ENCODE results near the gene PLK2.

Gene PLK2

GRCh38 chr5:58466939-58467338, 7.1 kb upstream of the PLK2 start:
- TF ChIP-seq RARB (CRISPR knock-in tag; IDR thresholded peaks at IDR 0.05) (no peak), ARNTL (CRISPR knock-in tag; IDR thresholded peaks at IDR 0.05; ENCODE audit: borderline replicate concordance, low read depth) (no peak), TCF4 (CRISPR knock-in tag; IDR thresholded peaks at IDR 0.05; ENCODE audit: borderline replicate concordance) (no peak)
- ATAC-seq: peak; percentile 95

- TF ChIP-seq RARB (CRISPR knock-in tag; IDR thresholded peaks at IDR 0.05) (no peak), SNAI2 (CRISPR knock-in tag; IDR thresholded peaks at IDR 0.05) (no peak), ZNF8 (CRISPR knock-in tag; IDR thresholded peaks at IDR 0.05) (no peak), ARNTL (CRISPR knock-in tag; IDR thresholded peaks at IDR 0.05; ENCODE audit: borderline replicate concordance, low read depth) (no peak), PATZ1 (CRISPR knock-in tag; IDR thresholded peaks at IDR 0.05; ENCODE audit: borderline replicate concordance) (no peak)
- no peak for ATAC-seq
Measured at GRCh38 chr5:58462623-58463230, 2.8 kb upstream of the PLK2 start.

GRCh38 chr5:58462154-58462553, 2.3 kb upstream of the PLK2 start:
- no peak for ATAC-seq
- TF ChIP-seq GLIS3 (CRISPR knock-in tag; IDR thresholded peaks at IDR 0.05) (no peak), CSDC2 (CRISPR knock-in tag; IDR thresholded peaks at IDR 0.05) (0 out of 2 replicates have a peak, but pooled peaks have one; percentile 50)

- TF ChIP-seq ZFP3 (CRISPR knock-in tag; IDR thresholded peaks at IDR 0.05): 0 out of 2 replicates have a peak, but pooled peaks have one; percentile 25
- TF ChIP-seq ZNF8 (CRISPR knock-in tag; IDR thresholded peaks at IDR 0.05): no peak
- TF ChIP-seq PPARA (CRISPR knock-in tag; IDR thresholded peaks at IDR 0.05; ENCODE audit: borderline replicate concordance): no peak
- TF ChIP-seq POU6F1 (CRISPR knock-in tag; IDR thresholded peaks at IDR 0.05; ENCODE audit: borderline replicate concordance, low read depth): no peak
- TF ChIP-seq SNAI2 (CRISPR knock-in tag; IDR thresholded peaks at IDR 0.05): no peak
- no peak for TF ChIP-seq TCF4 (CRISPR knock-in tag; IDR thresholded peaks at IDR 0.05; ENCODE audit: borderline replicate concordance)
- TF ChIP-seq ESRRG (CRISPR knock-in tag; IDR thresholded peaks at IDR 0.05): no peak
- ATAC-seq: peak; percentile 77
Measured at GRCh38 chr5:58460732-58461286, 923 bp upstream of the PLK2 start.

- peak; percentile 46 for ATAC-seq
- TF ChIP-seq TCF4 (CRISPR knock-in tag; IDR thresholded peaks at IDR 0.05; ENCODE audit: borderline replicate concordance) (0 out of 2 replicates have a peak, but pooled peaks have one; percentile 22), GLIS3 (CRISPR knock-in tag; IDR thresholded peaks at IDR 0.05) (no peak; the same call in 1 of the 2 replicates), RARB (CRISPR knock-in tag; IDR thresholded peaks at IDR 0.05) (no peak), CSDC2 (CRISPR knock-in tag; IDR thresholded peaks at IDR 0.05) (no peak), PPARA (CRISPR knock-in tag; IDR thresholded peaks at IDR 0.05; ENCODE audit: borderline replicate concordance) (no peak), PATZ1 (CRISPR knock-in tag; IDR thresholded peaks at IDR 0.05; ENCODE audit: borderline replicate concordance) (peak; percentile 90; the same call in 1 of the 2 replicates), BACH2 (CRISPR knock-in tag; IDR thresholded peaks at IDR 0.05; ENCODE audit: borderline replicate concordance) (no peak), ISL1 (CRISPR knock-in tag; IDR thresholded peaks at IDR 0.05) (no peak), CREB5 (CRISPR knock-in tag; IDR thresholded peaks at IDR 0.05; ENCODE audit: low read depth) (0 out of 2 replicates have a peak, but pooled peaks have one; percentile 72), ZNF70 (CRISPR knock-in tag; IDR thresholded peaks at IDR 0.05) (no peak; the same call in 1 of the 2 replicates), CSRNP3 (CRISPR knock-in tag; IDR thresholded peaks at IDR 0.05) (peak; percentile 87), ESRRG (CRISPR knock-in tag; IDR thresholded peaks at IDR 0.05) (peak; percentile 30; the same call in 1 of the 2 replicates), ZFP30 (CRISPR knock-in tag; IDR thresholded peaks at IDR 0.05) (peak; percentile 53; the same call in 1 of the 2 replicates), POU6F1 (CRISPR knock-in tag; IDR thresholded peaks at IDR 0.05; ENCODE audit: borderline replicate concordance, low read depth) (no peak), SNAI2 (CRISPR knock-in tag; IDR thresholded peaks at IDR 0.05) (no peak), TOX (CRISPR knock-in tag; IDR thresholded peaks at IDR 0.05; ENCODE audit: borderline replicate concordance) (no peak), ZC3H10 (CRISPR knock-in tag; IDR thresholded peaks at IDR 0.05) (no peak)
Measured at GRCh38 chr5:58459146-58460001, 512 bp downstream of the PLK2 start.
